Tibial nerve (tissue), 4 donors: ENCODE measurements around the gene CD209. TPM values are rescaled to one million over a fixed set of nuclear protein-coding genes. Genes with fewer than 3 reads are reported as not detected.
"Not testable (repeated sequence)": the region's sequence is repeated elsewhere in the genome, so short reads cannot be mapped to it uniquely, and the experiment has no call there.

ENCODE experiments used
- DNase-seq, 2 donors: peaks; one replicate each; pipeline ENCODE4 v3.0.0-alpha.2; 2019; ENCODE audit warnings: low spot score in 2 of 2
- H3K27ac ChIP-seq, 4 donors: fragments of 200-600 bp; sonication (generic) in 3 of 4; one replicate each; pipeline ENCODE4 v1.5.1; 2017 to 2019; ENCODE audit warnings: mild to moderate bottlenecking in 1 of 4
- H3K27me3 ChIP-seq, 2 donors: fragments of 200-600 bp; sonication (generic) in 1 of 2; one replicate each; pipeline versions ENCODE4 v1.5.1 to v1.6.0; 2017 to 2019
- H3K36me3 ChIP-seq, 3 donors: fragments of 200-600 bp; sonication (generic); one replicate each; pipeline ENCODE4 v1.5.1; 2018 to 2019
- H3K4me1 ChIP-seq, 4 donors: fragments of 200-600 bp; sonication (generic) in 3 of 4; one replicate each; pipeline ENCODE4 v1.5.1; 2017 to 2019
- H3K4me3 ChIP-seq, 4 donors: fragments of 200-600 bp; sonication (generic) in 3 of 4; one replicate each; pipeline ENCODE4 v1.5.1; 2017 to 2019; ENCODE audit warnings: mild to moderate bottlenecking in 1 of 4, moderate library complexity in 1 of 4
- H3K9me3 ChIP-seq, 4 donors: fragments of 200-600 bp; sonication (generic) in 3 of 4; one replicate each; pipeline ENCODE4 v1.5.1; 2017 to 2019
- EP300 ChIP-seq, 2 donors: sonication (generic); formaldehyde crosslinking; IDR thresholded peaks; one replicate each; pipeline ENCODE4 v1.6.1; 2017; ENCODE audit warnings: antibody characterized with exemption in 2 of 2, mild to moderate bottlenecking in 1 of 2
- POLR2A ChIP-seq, 2 donors: fragments of 450-650 bp; IDR thresholded peaks; one replicate each; pipeline ENCODE4 v1.6.1; 2017; ENCODE audit warnings: antibody characterized with exemption in 2 of 2, mild to moderate bottlenecking in 2 of 2, moderate library complexity in 2 of 2
- WGBS, 2 donors: methylation state at CpG; one replicate each; pipeline ENCODE4 v1.1.5; 2018; 5-methylcytosine and 5-hydroxymethylcytosine counted together
- total RNA-seq, 4 donors: library from RNA; depleted of rRNA; stranded (reverse); fragments of >200 nt; gene quantifications; one replicate each; pipeline ENCODE4 v1.1.0, GENCODE V29; 2016
- TF ChIP-seq, protein P1 (sequence below), 5 experiments: fragments of 200-600 bp in 3 of 5; fragments of 450-650 bp in 2 of 5; sonication (generic) in 3 of 5; IDR thresholded peaks; one replicate each; pipeline ENCODE4 v1.5.1; 2016 to 2019; ENCODE audit warnings: antibody characterized with exemption in 5 of 5, mild to moderate bottlenecking in 3 of 5, moderate library complexity in 2 of 5

Gene CD209, protein sequence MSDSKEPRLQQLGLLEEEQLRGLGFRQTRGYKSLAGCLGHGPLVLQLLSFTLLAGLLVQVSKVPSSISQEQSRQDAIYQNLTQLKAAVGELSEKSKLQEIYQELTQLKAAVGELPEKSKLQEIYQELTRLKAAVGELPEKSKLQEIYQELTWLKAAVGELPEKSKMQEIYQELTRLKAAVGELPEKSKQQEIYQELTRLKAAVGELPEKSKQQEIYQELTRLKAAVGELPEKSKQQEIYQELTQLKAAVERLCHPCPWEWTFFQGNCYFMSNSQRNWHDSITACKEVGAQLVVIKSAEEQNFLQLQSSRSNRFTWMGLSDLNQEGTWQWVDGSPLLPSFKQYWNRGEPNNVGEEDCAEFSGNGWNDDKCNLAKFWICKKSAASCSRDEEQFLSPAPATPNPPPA
- 10 to 100 TPM in 1 of 4 donors, 1 to 10 TPM in 3; 2.6 to 12.6 (median 5.0) TPM for total RNA-seq

DNA sequence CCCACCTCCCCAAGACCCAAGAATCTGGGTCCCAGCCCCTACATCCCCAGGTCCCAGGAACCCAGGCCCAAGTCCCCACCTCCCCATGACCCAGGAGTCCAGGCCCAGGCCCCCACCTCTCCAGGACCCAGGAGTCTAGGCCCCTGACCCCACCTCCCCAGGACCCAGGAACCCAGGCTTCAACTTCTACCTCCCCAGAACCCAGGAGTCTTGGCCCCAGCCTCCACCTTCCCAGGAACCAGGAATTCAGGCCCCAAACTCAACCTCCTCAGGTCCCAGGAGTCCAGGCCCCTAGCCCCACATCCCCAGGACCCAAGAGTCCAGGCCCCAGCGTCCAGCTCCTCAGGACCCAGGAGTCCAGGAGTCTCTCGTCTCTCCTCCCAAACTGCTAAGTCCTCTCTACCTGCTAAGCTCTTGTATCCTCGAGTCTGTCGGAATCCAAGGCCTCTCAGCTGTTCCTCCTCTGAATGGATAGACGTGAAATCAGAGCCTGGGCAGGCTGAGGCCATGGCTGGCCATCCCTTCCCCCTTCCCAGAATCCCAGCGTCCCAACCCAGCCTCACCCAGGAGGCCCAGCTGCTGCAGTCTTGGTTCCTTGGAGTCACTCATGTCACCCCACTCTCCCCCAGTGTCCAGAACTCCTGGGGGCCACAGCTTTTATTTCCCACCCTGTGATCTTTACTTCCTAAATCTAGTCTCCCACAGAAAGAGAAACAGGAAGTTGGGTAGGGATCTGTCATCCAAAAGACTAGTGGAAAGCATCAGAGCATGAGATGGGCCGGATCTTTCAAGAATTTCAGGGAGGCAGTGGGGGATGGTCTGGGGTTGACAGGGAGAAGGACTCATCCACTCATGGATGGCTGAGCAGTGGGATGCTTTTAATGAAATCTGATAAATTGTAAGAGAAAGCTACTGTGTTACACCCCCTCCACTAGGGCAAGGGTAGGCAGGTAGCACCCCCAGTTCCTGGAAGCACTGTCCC is at the start of gene CD209:
TSS of gene CD209 (minus strand) at position 632 of the 982 bp plus-strand sequence. CDS start at position 609, 23 bp downstream.
- H3K36me3 ChIP-seq: no peaks in the 10 kb centered on the region
- H3K4me1 ChIP-seq: no peaks in the 10 kb centered on the region
- H3K9me3 ChIP-seq: no peaks in the 10 kb centered on the region
- H3K27ac ChIP-seq: no peak within 1 kb of the TSS
- TF ChIP-seq POLR2A (IDR thresholded peaks at IDR 0.05) (no peak), EP300 (IDR thresholded peaks at IDR 0.05) (no peak)
- TF ChIP-seq, protein P1, sequence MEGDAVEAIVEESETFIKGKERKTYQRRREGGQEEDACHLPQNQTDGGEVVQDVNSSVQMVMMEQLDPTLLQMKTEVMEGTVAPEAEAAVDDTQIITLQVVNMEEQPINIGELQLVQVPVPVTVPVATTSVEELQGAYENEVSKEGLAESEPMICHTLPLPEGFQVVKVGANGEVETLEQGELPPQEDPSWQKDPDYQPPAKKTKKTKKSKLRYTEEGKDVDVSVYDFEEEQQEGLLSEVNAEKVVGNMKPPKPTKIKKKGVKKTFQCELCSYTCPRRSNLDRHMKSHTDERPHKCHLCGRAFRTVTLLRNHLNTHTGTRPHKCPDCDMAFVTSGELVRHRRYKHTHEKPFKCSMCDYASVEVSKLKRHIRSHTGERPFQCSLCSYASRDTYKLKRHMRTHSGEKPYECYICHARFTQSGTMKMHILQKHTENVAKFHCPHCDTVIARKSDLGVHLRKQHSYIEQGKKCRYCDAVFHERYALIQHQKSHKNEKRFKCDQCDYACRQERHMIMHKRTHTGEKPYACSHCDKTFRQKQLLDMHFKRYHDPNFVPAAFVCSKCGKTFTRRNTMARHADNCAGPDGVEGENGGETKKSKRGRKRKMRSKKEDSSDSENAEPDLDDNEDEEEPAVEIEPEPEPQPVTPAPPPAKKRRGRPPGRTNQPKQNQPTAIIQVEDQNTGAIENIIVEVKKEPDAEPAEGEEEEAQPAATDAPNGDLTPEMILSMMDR (IDR thresholded peaks at IDR 0.05): no peak
- DNase-seq: no peak
- WGBS, 2 donors: 49 to 57% methylated on average over 7 of the region's 7 CpGs
- no peaks in the 10 kb centered on the region for H3K27me3 ChIP-seq
- no peak within 1 kb of the TSS for H3K4me3 ChIP-seq

DNA sequence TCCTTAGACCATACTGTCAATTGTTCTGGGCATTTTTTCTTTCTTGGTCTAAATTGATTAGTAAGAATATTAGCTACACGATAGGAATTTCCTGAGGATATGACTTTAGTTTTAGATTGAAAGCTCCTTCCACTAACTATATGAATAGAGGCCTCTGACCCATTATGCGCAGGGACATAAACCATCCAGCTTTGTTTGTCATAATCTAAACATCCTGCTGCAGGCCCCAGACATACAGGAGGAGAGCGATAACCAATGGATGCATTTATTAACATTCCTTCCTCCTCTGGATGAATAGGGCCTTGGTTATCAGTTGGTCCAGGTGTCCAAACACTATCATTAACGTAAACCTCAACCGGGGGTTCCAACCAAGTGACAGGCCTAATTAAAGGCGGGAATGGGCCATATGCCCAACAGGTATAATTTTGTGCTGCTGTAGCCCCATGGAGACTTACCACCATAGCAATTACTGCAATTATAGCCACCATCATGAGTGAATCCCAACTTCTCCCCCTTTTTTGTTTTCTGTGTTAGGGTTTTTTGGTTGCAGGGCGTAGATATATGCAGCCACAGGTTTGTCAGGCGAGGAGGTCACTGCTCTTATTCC is 48.3 kb upstream of the CD209 start:
- whole genome bisulfite sequencing, 2 donors: 60 to 64% methylated on average over 8 of the region's 8 CpGs
- DNase-seq: no peak
- peaks cover 0 to 30% of the 10 kb centered on the region in 2 donors for H3K27me3 ChIP-seq

DNA sequence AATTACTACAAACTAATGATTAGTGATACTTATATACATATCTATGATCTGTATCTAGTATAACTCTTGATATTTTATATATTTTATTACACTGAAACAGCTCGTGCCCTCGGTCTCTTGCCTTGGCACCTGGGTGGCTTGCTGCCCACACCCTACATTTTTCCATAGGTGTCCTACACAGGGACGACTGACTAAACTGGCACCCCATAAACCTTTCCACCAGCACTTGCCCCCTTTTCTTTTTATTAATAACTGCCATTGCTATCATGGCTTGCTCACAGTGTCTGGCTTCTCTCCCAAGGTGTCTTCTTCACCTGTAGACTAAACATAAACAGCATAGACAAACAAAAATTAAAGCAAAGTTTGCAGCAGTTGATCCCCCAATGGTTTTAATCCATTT is 46.2 kb upstream of the CD209 start:
- Histone ChIP-seq H3K36me3 (no peaks in the 10 kb centered on the region), H3K27ac (no peak overlapping the region), H3K4me3 (no peak overlapping the region), H3K27me3 (peaks cover 0 to 43% of the 10 kb centered on the region in 2 donors), H3K9me3 (peaks cover 0 to 11% (median 0%) of the 10 kb centered on the region in 4 donors), H3K4me1 (peaks cover 0 to 9% (median 0%) of the 10 kb centered on the region in 4 donors)
- TF ChIP-seq, protein P1 (IDR thresholded peaks at IDR 0.05): no peak
- no peak for TF ChIP-seq POLR2A (IDR thresholded peaks at IDR 0.05)
- TF ChIP-seq EP300 (IDR thresholded peaks at IDR 0.05): no peak
- no peak for DNase-seq
- WGBS, 2 donors: 80 to 81% methylated on average over 3 of the region's 3 CpGs

More for the DNA sequence above, 48.3 kb upstream of the CD209 start:
- TF ChIP-seq EP300 (IDR thresholded peaks at IDR 0.05) (no peak), POLR2A (IDR thresholded peaks at IDR 0.05) (no peak)
- TF ChIP-seq, protein P1 (IDR thresholded peaks at IDR 0.05): no peak
- Histone ChIP-seq H3K4me1 (peaks cover 0 to 15% (median 1%) of the 10 kb centered on the region in 4 donors), H3K27ac (no peak overlapping the region), H3K4me3 (no peak overlapping the region), H3K36me3 (no peaks in the 10 kb centered on the region), H3K9me3 (peaks cover 0 to 3% (median 0%) of the 10 kb centered on the region in 4 donors)

DNA sequence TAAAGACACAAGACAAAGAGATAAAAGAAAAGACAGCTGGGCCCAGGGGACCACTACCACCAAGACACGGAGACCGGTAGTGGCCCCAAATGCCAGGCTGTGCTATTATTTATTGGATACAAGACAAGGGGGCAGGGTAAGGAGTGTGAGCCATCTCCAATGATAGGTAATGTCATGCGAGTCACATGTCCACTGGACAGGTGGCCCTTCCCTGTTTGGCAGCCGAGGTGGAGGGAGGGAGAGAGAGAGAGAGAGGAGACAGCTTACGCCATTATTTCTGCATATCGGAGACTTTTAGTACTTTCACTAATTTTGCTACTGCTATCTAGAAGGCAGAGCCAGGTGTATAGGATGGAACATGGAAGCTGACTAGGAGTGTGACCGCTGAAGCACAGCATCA is 45.4 kb upstream of the CD209 start:
- WGBS, 2 donors: 80 to 86% methylated on average over 7 of the region's 7 CpGs
- not testable (repeated sequence) for H3K4me1 ChIP-seq, H3K36me3 ChIP-seq, DNase-seq, H3K27ac ChIP-seq, H3K4me3 ChIP-seq
- Histone ChIP-seq H3K27me3 (peaks cover 0 to 43% of the 10 kb centered on the region in 2 donors), H3K9me3 (peaks cover 0 to 11% (median 0%) of the 10 kb centered on the region in 4 donors)

DNA sequence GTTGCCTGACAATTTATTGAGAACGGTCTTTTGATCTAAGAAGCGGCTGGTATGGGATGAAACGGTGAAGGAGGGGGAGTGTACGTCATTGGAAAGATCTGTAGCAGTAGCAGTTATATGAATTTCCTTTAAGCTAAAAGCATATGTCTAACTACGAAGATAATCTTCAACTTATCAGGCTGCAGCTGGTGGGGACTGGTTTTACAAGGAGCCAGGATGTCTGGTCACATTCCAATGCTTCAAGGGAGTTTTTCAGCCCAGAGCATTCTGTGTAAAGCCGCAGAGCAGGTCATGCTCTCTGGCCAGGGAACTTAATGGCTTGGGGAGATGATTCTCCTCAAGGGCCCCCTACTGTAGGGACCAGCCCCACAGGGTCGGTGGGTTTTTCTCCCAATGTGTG is 44.9 kb upstream of the CD209 start:
- peaks cover 0 to 11% (median 0%) of the 10 kb centered on the region in 4 donors for H3K9me3 ChIP-seq
- H3K27me3 ChIP-seq: peaks cover 0 to 43% of the 10 kb centered on the region in 2 donors

More for the DNA sequence above, 44.9 kb upstream of the CD209 start:
- Histone ChIP-seq H3K4me3 (no peak overlapping the region), H3K36me3 (no peaks in the 10 kb centered on the region), H3K27ac (no peak overlapping the region), H3K4me1 (peaks cover 0 to 9% (median 0%) of the 10 kb centered on the region in 4 donors)
- no peak for DNase-seq
- TF ChIP-seq, protein P1 (IDR thresholded peaks at IDR 0.05): no peak
- TF ChIP-seq POLR2A (IDR thresholded peaks at IDR 0.05): no peak
- no peak for TF ChIP-seq EP300 (IDR thresholded peaks at IDR 0.05)
- WGBS, 2 donors: 44 to 47% methylated on average over 7 of the region's 7 CpGs
